PC-9 (cell line): ENCODE data around the gene MPDU1. TPM values are rescaled to one million over a fixed set of nuclear protein-coding genes. Genes with fewer than 3 reads are reported as not detected.

Experiments
- BruUV-seq: library from RNA; stranded (reverse); fragments of 400-500 nt; replicated peaks from 2 replicates; lab custom pipeline; 2021; lab: Mats Ljungman, UMichigan
- CTCF ChIA-PET: fragments of 300-600 bp; sonication (Branson Sonifier 250); formaldehyde crosslinking; loops from one replicate; lab custom pipeline; 2022; ENCODE audit warnings: antibody characterized with exemption; lab: Charles Lee
- POLR2A ChIA-PET: fragments of 300-600 bp; sonication (Branson Sonifier 250); formaldehyde crosslinking; loops from one replicate; lab custom pipeline; 2022; ENCODE audit warnings: antibody characterized with exemption; ENCODE audit not compliant: unreplicated experiment; lab: Charles Lee
- DNase-seq, 2 experiments: peaks; one replicate each; pipeline versions ENCODE4 v3.0.0 to v3.0.0-alpha.2; 2015 to 2022; ENCODE audit warnings: mixed read lengths in 1 of 2
- H2AFZ ChIP-seq: fragments of 200-600 bp; sonication (generic); 2 replicates; pipeline ENCODE4 v1.8.1; 2017; ENCODE audit warnings: antibody characterized with exemption
- H3F3A ChIP-seq: fragments of 200-600 bp; sonication (generic); 2 replicates; pipeline ENCODE4 v1.8.1; 2017; ENCODE audit warnings: antibody characterized with exemption, mild to moderate bottlenecking, low read depth; ENCODE audit not compliant: insufficient read depth
- H3K27ac ChIP-seq: fragments of 200-600 bp; sonication (generic); 2 replicates; pipeline ENCODE4 v1.6.1; 2016; ENCODE audit warnings: mixed run types
- H3K27me3 ChIP-seq: fragments of 200-600 bp; sonication (generic); 2 replicates; pipeline ENCODE4 v1.6.1; 2016; ENCODE audit warnings: low read depth, mixed run types; ENCODE audit not compliant: insufficient read depth
- H3K36me3 ChIP-seq: fragments of 200-600 bp; sonication (generic); 2 replicates; pipeline ENCODE4 v1.6.1; 2016; ENCODE audit warnings: low read depth, mixed run types
- H3K4me1 ChIP-seq: fragments of 200-600 bp; sonication (generic); replicated peaks from 2 replicates; pipeline ENCODE4 v1.6.1; 2016; ENCODE audit warnings: mixed run types; ENCODE audit not compliant: insufficient read depth
- H3K4me2 ChIP-seq: fragments of 200-600 bp; sonication (generic); 2 replicates; pipeline ENCODE4 v1.6.1; 2017; ENCODE audit warnings: mixed run types
- H3K4me3 ChIP-seq: fragments of 200-600 bp; sonication (generic); 2 replicates; pipeline ENCODE4 v1.6.1; 2016; ENCODE audit warnings: mixed run types
- H3K79me2 ChIP-seq: fragments of 200-600 bp; sonication (generic); 2 replicates; pipeline ENCODE4 v1.6.1; 2017; ENCODE audit warnings: low read depth, mixed run types
- H3K9me2 ChIP-seq: fragments of 200-600 bp; sonication (generic); 2 replicates; pipeline ENCODE4 v1.8.1; 2017; ENCODE audit warnings: mild to moderate bottlenecking; ENCODE audit not compliant: insufficient read depth
- H3K9me3 ChIP-seq: fragments of 200-600 bp; sonication (generic); 2 replicates; pipeline ENCODE4 v1.8.1; 2016; ENCODE audit warnings: low read depth; ENCODE audit not compliant: insufficient read depth
- H4K20me1 ChIP-seq: fragments of 200-600 bp; sonication (generic); 2 replicates; pipeline ENCODE4 v1.8.1; 2017; ENCODE audit not compliant: insufficient read depth
- CTCF ChIP-seq: fragments of 200-600 bp; sonication (generic); conservative IDR thresholded peaks from 2 replicates; pipeline ENCODE4 v1.6.1; 2017; ENCODE audit warnings: mixed run types, antibody characterized with exemption, mild to moderate bottlenecking, moderate library complexity
- EZH2 ChIP-seq: fragments of 200-600 bp; sonication (generic); IDR thresholded peaks from 2 replicates; pipeline ENCODE4 v1.8.0; 2017; ENCODE audit warnings: antibody characterized with exemption, low read depth
- intact Hi-C: fragments of 100-400 bp; cut with micrococcal nuclease; formaldehyde crosslinking; loops from one replicate; pipeline ENCODE4 v1.10.0; 2022; ENCODE audit not compliant: unreplicated experiment
- total RNA-seq: library from RNA; stranded (reverse); gene quantifications from 2 replicates; pipeline ENCODE4 v1.2.3, GENCODE V29; 2021

MPDU1 gene
- total RNA-seq, 1 experiment from 2014 or later, result 44.2 TPM

- DNase-seq, result peak; percentile 84 to 95
- peak within 1 kb of the TSS; percentile 38; the same call in 1 of the 2 replicates for H3K4me3 ChIP-seq
- H4K20me1 ChIP-seq, result peaks cover 48% of the 10 kb centered on the region
- H3K9me2 ChIP-seq, result no peaks in the 10 kb centered on the region
- H3K79me2 ChIP-seq, result peaks cover 43% of the 10 kb centered on the region
- peaks cover 31% of the 10 kb centered on the region for H3K36me3 ChIP-seq
- H3K27me3 ChIP-seq, result no peaks in the 10 kb centered on the region
- peaks cover 57% of the 10 kb centered on the region for H3F3A ChIP-seq
- H3K4me2 ChIP-seq, result peak within 1 kb of the TSS; percentile 72
- no peak for TF ChIP-seq CTCF
- no peak for TF ChIP-seq EZH2
- CTCF ChIA-PET, result interaction anchor here (0.5 to 1.5 kb wide), 3 partner anchors 10 to 298 kb away, joined by 3 to 7 read pairs (median 4); partner anchors contain the start of genes SLC2A4, SOX15 and TP53
- POLR2A ChIA-PET, result interaction anchor here (0.6 to 1.2 kb wide), 6 partner anchors 10 to 199 kb away, joined by 3 to 8 read pairs (median 4); partner anchors contain the start of genes CHRNB1 and TP53
- intact Hi-C loops, result no loop called here
- no peak within 1 kb of the TSS for H2AFZ ChIP-seq
- H3K27ac ChIP-seq, result peak within 1 kb of the TSS; percentile 88
- no peaks in the 10 kb centered on the region for H3K9me3 ChIP-seq
- peaks cover 60% of the 10 kb centered on the region for H3K4me1 ChIP-seq
- BruUV-seq, result no TSS peak
These were observed 4.4 kb upstream of the MPDU1 start, which contains the start of gene CD68 for GRCh38 chr17:7579001-7579833. Gene CD68, plus strand, starts transcription at chr17:7579638. Its CDS starts 40 bp downstream, at chr17:7579678.

- DNase-seq, result no peak
- intact Hi-C loops, result loop anchor here (10.0 kb wide), 3 partner anchors 275 to 535 kb away; partner anchors contain the start of genes CHD3, CYB5D1, NAA38 and SLC16A11
These were observed 3.6 kb upstream of the MPDU1 start for GRCh38 chr17:7579834-7580603.

More at GRCh38 chr17:7579834-7580603, 3.6 kb upstream of the MPDU1 start:
- TF ChIP-seq CTCF (no peak), EZH2 (no peak)
- POLR2A ChIA-PET, result interaction anchor here (0.6 to 1.2 kb wide), 6 partner anchors 9 to 200 kb away, joined by 3 to 8 read pairs (median 4); partner anchors contain the start of genes CHRNB1 and TP53
- peaks cover 24% of the 10 kb centered on the region for H3K36me3 ChIP-seq
- peaks cover 37% of the 10 kb centered on the region for H3K79me2 ChIP-seq
- peak overlapping the region; percentile 72 for H3K4me2 ChIP-seq
- H2AFZ ChIP-seq, result no peak overlapping the region
- H3K4me1 ChIP-seq, result peaks cover 52% of the 10 kb centered on the region
- peaks cover 40% of the 10 kb centered on the region for H4K20me1 ChIP-seq
- CTCF ChIA-PET, result interaction anchor here (0.5 to 1.1 kb wide), 3 partner anchors 25 to 298 kb away, joined by 3 to 4 read pairs (median 3); partner anchors contain the start of genes SLC2A4 and TP53
- no peaks in the 10 kb centered on the region for H3K27me3 ChIP-seq
- H3K9me3 ChIP-seq, result no peaks in the 10 kb centered on the region
- BruUV-seq, result no TSS peak
- H3K9me2 ChIP-seq, result no peaks in the 10 kb centered on the region
- peak overlapping the region; percentile 88 for H3K27ac ChIP-seq
- H3K4me3 ChIP-seq, result peak overlapping the region; percentile 38; the same call in 1 of the 2 replicates
- peaks cover 49% of the 10 kb centered on the region for H3F3A ChIP-seq
